H1 (cell line): Measurements from ENCODE around the gene PPP1R2B. TPM values are rescaled to one million over a fixed set of nuclear protein-coding genes. Genes with fewer than 3 reads are reported as not detected.

ENCODE experiments used
- CBX5 ChIP-seq: fragments of 300-800, 300-1000 bp; sonication (generic); IDR thresholded peaks from 2 replicates; pipeline ENCODE4 v1.7.1; 2016; ENCODE audit warnings: antibody characterized with exemption, low read length, low read depth
- TAF7 ChIP-seq: optimal IDR thresholded peaks from 2 replicates; pipeline ENCODE3; 2011; ENCODE audit warnings: low read depth, mild to moderate bottlenecking, inconsistent platforms, low read length, moderate library complexity, borderline replicate concordance
- polyA plus RNA-seq, 7 experiments: library from polyadenylated mRNA; depleted of rRNA in 3 of 7; stranded (reverse) in 5 of 7; unstranded in 2 of 7; fragments of >200 nt in 5 of 7; fragments of 200-250 nt in 2 of 7; gene quantifications; 1 replicate in 5 of 7; 2 replicates in 1 of 7; 4 replicates in 1 of 7; pipeline versions ENCODE4 v1.2.1 to v1.2.3, GENCODE V29; 2011 to 2013; ENCODE audit warnings: missing spikeins in 2 of 7, mixed read lengths in 2 of 7
- total RNA-seq: library from RNA; stranded (reverse); fragmentation: NEBNext Ultra II Directional; extraction: Animal tissue kit (Norgen Biotek cat#: 25700); gene quantifications from 2 replicates; pipeline ENCODE4 v1.2.1, GENCODE V29; 2021
- TF ChIP-seq, protein P1 (sequence below): fragments of 300-600 bp; sonication (generic); IDR thresholded peaks from 2 replicates; pipeline ENCODE4 v1.7.1; 2012; ENCODE audit warnings: low read length, moderate library complexity, mild to moderate bottlenecking, inconsistent platforms; ENCODE audit not compliant: insufficient replicate concordance

Gene PPP1R2B
- total and polyA plus RNA-seq, 2 of the 8 experiments (the other 6 are each of a cell fraction or from before 2014, with no cell fraction given) = not detected

DNA sequence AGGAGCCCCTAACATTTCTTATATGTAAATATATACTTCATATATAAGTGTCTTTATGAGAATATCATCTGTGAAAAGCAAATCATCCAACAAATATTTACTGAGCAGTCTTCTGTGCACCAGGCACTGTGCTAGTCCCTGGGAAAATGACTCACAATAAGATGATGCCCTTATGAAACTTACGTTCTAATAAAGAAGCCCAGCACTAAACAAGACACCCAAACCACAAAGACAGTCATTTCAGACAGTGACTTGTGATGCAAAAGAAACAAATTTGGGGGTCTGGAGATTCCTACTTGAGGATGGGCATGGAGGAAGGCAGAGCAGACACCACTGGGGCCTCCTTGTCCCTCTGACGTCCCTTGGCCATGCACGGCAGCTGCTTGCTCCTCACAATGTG, 30.6 kb upstream of the PPP1R2B start (continued):
- TF ChIP-seq, protein P1, sequence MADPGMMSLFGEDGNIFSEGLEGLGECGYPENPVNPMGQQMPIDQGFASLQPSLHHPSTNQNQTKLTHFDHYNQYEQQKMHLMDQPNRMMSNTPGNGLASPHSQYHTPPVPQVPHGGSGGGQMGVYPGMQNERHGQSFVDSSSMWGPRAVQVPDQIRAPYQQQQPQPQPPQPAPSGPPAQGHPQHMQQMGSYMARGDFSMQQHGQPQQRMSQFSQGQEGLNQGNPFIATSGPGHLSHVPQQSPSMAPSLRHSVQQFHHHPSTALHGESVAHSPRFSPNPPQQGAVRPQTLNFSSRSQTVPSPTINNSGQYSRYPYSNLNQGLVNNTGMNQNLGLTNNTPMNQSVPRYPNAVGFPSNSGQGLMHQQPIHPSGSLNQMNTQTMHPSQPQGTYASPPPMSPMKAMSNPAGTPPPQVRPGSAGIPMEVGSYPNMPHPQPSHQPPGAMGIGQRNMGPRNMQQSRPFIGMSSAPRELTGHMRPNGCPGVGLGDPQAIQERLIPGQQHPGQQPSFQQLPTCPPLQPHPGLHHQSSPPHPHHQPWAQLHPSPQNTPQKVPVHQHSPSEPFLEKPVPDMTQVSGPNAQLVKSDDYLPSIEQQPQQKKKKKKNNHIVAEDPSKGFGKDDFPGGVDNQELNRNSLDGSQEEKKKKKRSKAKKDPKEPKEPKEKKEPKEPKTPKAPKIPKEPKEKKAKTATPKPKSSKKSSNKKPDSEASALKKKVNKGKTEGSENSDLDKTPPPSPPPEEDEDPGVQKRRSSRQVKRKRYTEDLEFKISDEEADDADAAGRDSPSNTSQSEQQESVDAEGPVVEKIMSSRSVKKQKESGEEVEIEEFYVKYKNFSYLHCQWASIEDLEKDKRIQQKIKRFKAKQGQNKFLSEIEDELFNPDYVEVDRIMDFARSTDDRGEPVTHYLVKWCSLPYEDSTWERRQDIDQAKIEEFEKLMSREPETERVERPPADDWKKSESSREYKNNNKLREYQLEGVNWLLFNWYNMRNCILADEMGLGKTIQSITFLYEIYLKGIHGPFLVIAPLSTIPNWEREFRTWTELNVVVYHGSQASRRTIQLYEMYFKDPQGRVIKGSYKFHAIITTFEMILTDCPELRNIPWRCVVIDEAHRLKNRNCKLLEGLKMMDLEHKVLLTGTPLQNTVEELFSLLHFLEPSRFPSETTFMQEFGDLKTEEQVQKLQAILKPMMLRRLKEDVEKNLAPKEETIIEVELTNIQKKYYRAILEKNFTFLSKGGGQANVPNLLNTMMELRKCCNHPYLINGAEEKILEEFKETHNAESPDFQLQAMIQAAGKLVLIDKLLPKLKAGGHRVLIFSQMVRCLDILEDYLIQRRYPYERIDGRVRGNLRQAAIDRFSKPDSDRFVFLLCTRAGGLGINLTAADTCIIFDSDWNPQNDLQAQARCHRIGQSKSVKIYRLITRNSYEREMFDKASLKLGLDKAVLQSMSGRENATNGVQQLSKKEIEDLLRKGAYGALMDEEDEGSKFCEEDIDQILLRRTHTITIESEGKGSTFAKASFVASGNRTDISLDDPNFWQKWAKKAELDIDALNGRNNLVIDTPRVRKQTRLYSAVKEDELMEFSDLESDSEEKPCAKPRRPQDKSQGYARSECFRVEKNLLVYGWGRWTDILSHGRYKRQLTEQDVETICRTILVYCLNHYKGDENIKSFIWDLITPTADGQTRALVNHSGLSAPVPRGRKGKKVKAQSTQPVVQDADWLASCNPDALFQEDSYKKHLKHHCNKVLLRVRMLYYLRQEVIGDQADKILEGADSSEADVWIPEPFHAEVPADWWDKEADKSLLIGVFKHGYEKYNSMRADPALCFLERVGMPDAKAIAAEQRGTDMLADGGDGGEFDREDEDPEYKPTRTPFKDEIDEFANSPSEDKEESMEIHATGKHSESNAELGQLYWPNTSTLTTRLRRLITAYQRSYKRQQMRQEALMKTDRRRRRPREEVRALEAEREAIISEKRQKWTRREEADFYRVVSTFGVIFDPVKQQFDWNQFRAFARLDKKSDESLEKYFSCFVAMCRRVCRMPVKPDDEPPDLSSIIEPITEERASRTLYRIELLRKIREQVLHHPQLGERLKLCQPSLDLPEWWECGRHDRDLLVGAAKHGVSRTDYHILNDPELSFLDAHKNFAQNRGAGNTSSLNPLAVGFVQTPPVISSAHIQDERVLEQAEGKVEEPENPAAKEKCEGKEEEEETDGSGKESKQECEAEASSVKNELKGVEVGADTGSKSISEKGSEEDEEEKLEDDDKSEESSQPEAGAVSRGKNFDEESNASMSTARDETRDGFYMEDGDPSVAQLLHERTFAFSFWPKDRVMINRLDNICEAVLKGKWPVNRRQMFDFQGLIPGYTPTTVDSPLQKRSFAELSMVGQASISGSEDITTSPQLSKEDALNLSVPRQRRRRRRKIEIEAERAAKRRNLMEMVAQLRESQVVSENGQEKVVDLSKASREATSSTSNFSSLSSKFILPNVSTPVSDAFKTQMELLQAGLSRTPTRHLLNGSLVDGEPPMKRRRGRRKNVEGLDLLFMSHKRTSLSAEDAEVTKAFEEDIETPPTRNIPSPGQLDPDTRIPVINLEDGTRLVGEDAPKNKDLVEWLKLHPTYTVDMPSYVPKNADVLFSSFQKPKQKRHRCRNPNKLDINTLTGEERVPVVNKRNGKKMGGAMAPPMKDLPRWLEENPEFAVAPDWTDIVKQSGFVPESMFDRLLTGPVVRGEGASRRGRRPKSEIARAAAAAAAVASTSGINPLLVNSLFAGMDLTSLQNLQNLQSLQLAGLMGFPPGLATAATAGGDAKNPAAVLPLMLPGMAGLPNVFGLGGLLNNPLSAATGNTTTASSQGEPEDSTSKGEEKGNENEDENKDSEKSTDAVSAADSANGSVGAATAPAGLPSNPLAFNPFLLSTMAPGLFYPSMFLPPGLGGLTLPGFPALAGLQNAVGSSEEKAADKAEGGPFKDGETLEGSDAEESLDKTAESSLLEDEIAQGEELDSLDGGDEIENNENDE = no peak
- TF ChIP-seq TAF7 (no peak), CBX5 (no peak)
